Measurements from ENCODE around the gene SCAP.

The SCAP gene

DNA sequence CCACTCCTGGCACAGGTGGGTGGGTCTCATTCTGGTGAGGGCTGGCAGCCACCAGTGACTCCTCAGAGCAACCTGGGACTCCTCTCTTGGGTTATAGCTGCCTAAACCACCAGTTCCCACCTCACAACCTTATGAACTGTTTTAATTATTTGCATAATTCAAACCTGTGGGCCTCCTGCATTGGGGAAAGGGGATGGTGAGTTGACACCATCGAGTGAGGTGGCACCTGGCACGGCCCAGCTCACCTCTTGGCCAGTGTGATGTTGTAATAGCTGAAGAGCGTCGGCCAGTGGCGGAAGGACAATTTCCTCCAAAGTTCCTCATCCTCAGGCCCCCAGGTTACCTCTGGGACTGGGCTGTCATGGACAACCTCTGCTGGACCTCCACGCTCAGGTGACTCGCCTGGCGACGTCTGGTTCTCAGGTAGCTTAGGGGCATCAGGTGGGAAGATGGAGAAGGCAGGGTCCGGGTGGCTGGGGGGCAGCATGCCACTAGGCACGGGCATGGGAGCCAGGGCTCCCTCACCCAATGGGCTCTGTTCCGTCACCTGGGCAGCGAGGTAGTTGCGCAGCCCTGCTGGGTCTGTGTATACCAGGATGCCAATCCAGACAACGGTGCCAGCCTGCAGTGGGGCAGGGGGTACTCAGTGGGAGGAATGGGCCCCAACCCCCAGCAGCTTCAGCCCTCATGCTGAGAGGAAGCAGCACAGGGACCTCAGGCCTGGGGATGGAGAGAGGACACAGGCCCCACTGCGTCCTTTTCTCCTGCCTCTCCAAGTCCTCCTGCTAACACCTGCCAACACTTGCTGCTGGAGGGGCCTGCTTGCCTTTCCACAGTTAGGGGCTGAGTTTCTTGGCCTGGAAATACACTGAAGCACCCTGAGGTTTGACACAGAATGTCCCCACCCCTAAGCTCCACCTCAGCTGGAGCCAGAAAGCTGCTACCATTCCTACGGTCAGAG lies 56.4 kb downstream of the SCAP start:
- no peak overlapping the region for H3K27ac ChIP-seq (ENCODE audit: poor library complexity, severe bottlenecking)
- no peaks in the 10 kb centered on the region for H3K9me3 ChIP-seq (ENCODE audit: severe bottlenecking)
- DNase-seq (ENCODE audit: low spot score) (no peak), ATAC-seq (ENCODE audit: low read depth) (no peak)
- no peak overlapping the region for H3K4me3 ChIP-seq (ENCODE audit: severe bottlenecking)
- TF ChIP-seq, protein P1, sequence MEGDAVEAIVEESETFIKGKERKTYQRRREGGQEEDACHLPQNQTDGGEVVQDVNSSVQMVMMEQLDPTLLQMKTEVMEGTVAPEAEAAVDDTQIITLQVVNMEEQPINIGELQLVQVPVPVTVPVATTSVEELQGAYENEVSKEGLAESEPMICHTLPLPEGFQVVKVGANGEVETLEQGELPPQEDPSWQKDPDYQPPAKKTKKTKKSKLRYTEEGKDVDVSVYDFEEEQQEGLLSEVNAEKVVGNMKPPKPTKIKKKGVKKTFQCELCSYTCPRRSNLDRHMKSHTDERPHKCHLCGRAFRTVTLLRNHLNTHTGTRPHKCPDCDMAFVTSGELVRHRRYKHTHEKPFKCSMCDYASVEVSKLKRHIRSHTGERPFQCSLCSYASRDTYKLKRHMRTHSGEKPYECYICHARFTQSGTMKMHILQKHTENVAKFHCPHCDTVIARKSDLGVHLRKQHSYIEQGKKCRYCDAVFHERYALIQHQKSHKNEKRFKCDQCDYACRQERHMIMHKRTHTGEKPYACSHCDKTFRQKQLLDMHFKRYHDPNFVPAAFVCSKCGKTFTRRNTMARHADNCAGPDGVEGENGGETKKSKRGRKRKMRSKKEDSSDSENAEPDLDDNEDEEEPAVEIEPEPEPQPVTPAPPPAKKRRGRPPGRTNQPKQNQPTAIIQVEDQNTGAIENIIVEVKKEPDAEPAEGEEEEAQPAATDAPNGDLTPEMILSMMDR (IDR thresholded peaks at IDR 0.05; ENCODE audit: poor library complexity, severe bottlenecking) = no peak
- H3K27me3 ChIP-seq (ENCODE audit: insufficient read depth, poor library complexity, severe bottlenecking) = no peaks in the 10 kb centered on the region
- H3K4me1 ChIP-seq (ENCODE audit: insufficient read depth, poor library complexity, severe bottlenecking) = no peaks in the 10 kb centered on the region
- H3K36me3 ChIP-seq (ENCODE audit: low read depth) = peaks cover 34% of the 10 kb centered on the region

DNA sequence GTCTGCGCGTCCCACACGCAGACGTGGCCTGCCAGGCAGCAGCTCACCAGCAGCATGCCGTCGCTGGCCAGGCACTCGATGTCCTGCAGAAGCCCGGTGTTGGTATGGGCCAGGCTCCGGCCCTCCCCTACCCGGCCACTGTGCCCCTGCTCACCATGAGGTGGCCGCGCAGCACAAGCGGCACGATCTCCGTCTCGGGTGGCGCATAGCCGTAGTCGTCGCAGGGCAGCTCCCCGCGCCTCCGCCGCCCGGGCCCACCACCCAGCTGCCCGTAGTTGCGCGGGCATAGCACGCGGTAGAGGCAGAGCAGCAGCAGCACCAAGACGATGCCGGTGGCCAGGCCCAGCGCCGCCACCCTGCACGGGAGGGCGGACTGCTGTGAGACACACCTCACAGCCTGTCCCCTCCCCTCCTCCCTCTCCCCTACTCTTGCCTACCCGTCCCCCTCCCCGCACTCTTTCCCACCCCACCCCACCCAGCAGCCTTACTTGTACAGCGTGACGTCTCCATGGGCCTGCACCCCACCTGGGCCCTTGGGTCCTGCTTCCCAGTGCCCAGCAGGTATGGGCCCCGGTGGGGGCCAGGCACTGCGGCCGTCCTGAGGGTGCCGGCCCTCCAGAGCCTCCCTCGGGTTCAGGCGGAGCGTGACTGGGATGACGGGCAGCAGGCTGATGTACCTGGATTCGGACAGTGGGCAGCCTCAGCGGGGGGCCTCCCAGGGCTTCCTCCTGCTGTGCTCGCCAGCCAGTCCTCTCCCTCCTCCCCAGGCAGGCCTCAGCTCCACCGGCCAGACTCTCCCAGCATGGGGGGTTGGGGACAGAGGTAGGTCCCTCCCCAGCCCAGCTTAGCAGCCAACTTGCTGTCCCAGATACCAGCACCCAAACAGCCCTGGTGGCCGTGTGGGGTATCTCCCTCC lies 57.3 kb downstream of the SCAP start:
- Histone ChIP-seq H3K36me3 (ENCODE audit: low read depth) (peaks cover 44% of the 10 kb centered on the region), H3K27me3 (ENCODE audit: insufficient read depth, poor library complexity, severe bottlenecking) (no peaks in the 10 kb centered on the region), H3K9me3 (ENCODE audit: severe bottlenecking) (no peaks in the 10 kb centered on the region), H3K4me1 (ENCODE audit: insufficient read depth, poor library complexity, severe bottlenecking) (no peaks in the 10 kb centered on the region), H3K27ac (ENCODE audit: poor library complexity, severe bottlenecking) (no peak overlapping the region), H3K4me3 (ENCODE audit: severe bottlenecking) (no peak overlapping the region)
- ATAC-seq (ENCODE audit: low read depth) (no peak), DNase-seq (ENCODE audit: low spot score) (no peak)
- TF ChIP-seq, protein P1 (IDR thresholded peaks at IDR 0.05; ENCODE audit: poor library complexity, severe bottlenecking) = no peak

DNA sequence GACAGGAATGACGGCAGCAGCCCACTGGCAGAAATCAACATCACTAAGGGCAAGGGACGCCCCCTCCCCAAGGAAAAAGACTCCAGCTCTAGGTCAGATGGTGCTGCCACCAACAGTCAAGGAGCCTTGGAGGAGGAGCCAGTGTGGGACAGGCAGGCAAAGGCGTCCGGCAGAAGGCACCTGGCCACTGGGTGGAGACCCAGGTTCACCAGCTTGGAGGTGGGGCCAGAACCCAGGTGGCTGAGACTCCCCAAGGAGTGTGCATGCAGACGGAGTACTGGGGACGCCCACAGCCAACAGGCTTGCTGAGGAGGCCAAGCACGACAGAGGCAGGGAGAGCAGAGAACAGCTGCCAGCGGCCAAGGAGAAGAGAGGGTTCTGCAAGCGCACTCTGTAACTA lies 59.7 kb downstream of the SCAP start:
- TF ChIP-seq, protein P1 (IDR thresholded peaks at IDR 0.05; ENCODE audit: poor library complexity, severe bottlenecking) = no peak
- ATAC-seq (ENCODE audit: low read depth) = peak; percentile 4; the same call in 1 of the 3 replicates
- Histone ChIP-seq H3K27ac (ENCODE audit: poor library complexity, severe bottlenecking) (no peak overlapping the region), H3K4me3 (ENCODE audit: severe bottlenecking) (no peak overlapping the region), H3K4me1 (ENCODE audit: insufficient read depth, poor library complexity, severe bottlenecking) (no peaks in the 10 kb centered on the region), H3K9me3 (ENCODE audit: severe bottlenecking) (no peaks in the 10 kb centered on the region), H3K36me3 (ENCODE audit: low read depth) (peaks cover 53% of the 10 kb centered on the region), H3K27me3 (ENCODE audit: insufficient read depth, poor library complexity, severe bottlenecking) (no peaks in the 10 kb centered on the region)
- DNase-seq (ENCODE audit: low spot score) = no peak

DNA sequence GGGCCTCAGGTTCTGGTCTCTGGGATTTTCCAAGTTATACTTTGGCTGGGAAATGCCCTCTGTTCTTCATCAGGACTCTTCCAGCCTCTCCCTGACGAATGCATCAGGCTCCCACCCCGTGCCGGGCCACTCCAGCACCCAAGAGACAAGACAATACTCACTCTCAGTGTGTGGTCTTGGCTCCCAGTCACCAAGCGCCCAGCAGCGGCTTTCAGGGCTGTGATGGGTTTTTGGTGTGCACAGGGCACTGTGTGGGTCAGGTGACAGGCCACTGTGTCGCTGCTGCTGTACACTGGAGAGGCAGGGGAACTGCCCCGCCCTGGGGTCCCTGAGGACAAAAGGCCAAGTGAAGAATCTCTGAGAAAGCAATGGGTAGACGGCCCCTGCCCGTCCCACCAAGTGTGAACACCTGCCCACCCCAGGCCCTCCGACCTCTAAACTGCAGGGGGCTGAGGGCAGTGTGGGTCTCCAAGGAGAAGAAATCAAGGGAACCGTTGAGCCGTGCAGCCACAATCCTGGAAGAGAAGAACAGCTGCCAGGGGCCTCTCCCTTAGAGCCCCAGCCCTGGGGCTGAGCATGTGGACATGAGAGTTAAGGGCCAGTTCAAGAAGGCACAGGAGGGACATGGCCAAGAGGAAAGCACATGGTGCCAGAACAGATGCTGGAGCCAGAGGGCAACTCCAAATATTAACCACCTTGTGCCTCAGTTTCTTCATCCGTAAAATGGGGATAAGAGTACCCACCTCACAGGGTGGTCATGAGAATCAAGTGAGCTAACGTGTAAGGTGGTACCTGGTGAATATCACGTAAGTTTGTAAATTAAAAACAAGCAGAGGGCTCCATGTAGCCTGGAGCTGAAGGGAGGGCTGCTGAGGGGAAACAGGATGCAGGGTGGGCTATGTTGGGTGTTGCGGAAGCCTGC lies 60.8 kb downstream of the SCAP start:
- Histone ChIP-seq H3K27me3 (ENCODE audit: insufficient read depth, poor library complexity, severe bottlenecking) (no peaks in the 10 kb centered on the region), H3K27ac (ENCODE audit: poor library complexity, severe bottlenecking) (no peak overlapping the region), H3K36me3 (ENCODE audit: low read depth) (peaks cover 47% of the 10 kb centered on the region), H3K9me3 (ENCODE audit: severe bottlenecking) (no peaks in the 10 kb centered on the region), H3K4me3 (ENCODE audit: severe bottlenecking) (no peak overlapping the region), H3K4me1 (ENCODE audit: insufficient read depth, poor library complexity, severe bottlenecking) (no peaks in the 10 kb centered on the region)
- no peak for ATAC-seq (ENCODE audit: low read depth)
- no peak for DNase-seq (ENCODE audit: low spot score)
- TF ChIP-seq, protein P1 (IDR thresholded peaks at IDR 0.05; ENCODE audit: poor library complexity, severe bottlenecking) = no peak
